A673 (cell line): ENCODE results near the gene CDH1. TPM values are rescaled to one million over a fixed set of nuclear protein-coding genes. Genes with fewer than 3 reads are reported as not detected.

Experiments used
- BruUV-seq: library from RNA; stranded (reverse); fragments of 400-500 nt; replicated peaks from 2 replicates; lab custom pipeline; 2021; lab: Mats Ljungman, UMichigan
- CTCF ChIA-PET: fragments of 300-600 bp; sonication (Branson Sonifier 250); formaldehyde crosslinking; loops from one replicate; lab custom pipeline; 2022; ENCODE audit warnings: antibody characterized with exemption; lab: Charles Lee
- POLR2A ChIA-PET: fragments of 300-600 bp; sonication (Branson Sonifier 250); formaldehyde crosslinking; loops from one replicate; lab custom pipeline; 2022; ENCODE audit warnings: antibody characterized with exemption; ENCODE audit not compliant: low non-redundant PET; lab: Charles Lee
- DNase-seq: peaks from one replicate; pipeline ENCODE4 v3.0.0-alpha.2; 2015; ENCODE audit warnings: low spot score
- H3K27ac ChIP-seq: fragments of 200-600 bp; sonication (generic); 2 replicates; pipeline ENCODE4 v1.5.1; 2016; ENCODE audit warnings: mixed run types, low read depth, mild to moderate bottlenecking, mixed read lengths, antibody characterized with exemption, low read length; ENCODE audit not compliant: poor library complexity, severe bottlenecking
- H3K27me3 ChIP-seq: fragments of 200-600 bp; sonication (generic); replicated peaks from 2 replicates; pipeline ENCODE4 v1.6.1; 2017; ENCODE audit warnings: mixed run types, low read depth, mild to moderate bottlenecking, mixed read lengths, antibody characterized with exemption, low read length; ENCODE audit not compliant: insufficient read depth, poor library complexity
- H3K36me3 ChIP-seq: fragments of 200-600 bp; sonication (generic); 2 replicates; pipeline ENCODE4 v1.6.1; 2016; ENCODE audit warnings: mixed run types, mild to moderate bottlenecking, mixed read lengths, antibody characterized with exemption, low read length; ENCODE audit not compliant: insufficient read depth, poor library complexity, severe bottlenecking
- H3K4me1 ChIP-seq: fragments of 200-600 bp; sonication (generic); 2 replicates; pipeline ENCODE4 v1.6.1; 2017; ENCODE audit warnings: mixed run types, mild to moderate bottlenecking, mixed read lengths, antibody characterized with exemption, low read length; ENCODE audit not compliant: insufficient read depth, poor library complexity, severe bottlenecking
- H3K4me3 ChIP-seq: fragments of 200-600 bp; sonication (generic); 2 replicates; pipeline ENCODE4 v1.5.1; 2016; ENCODE audit warnings: low read depth, mixed run types, mild to moderate bottlenecking, mixed read lengths, low read length; ENCODE audit not compliant: poor library complexity, severe bottlenecking
- H3K9me3 ChIP-seq: fragments of 200-600 bp; sonication (generic); 2 replicates; pipeline ENCODE4 v1.6.1; 2016; ENCODE audit warnings: mixed run types, low read depth, mild to moderate bottlenecking, mixed read lengths, antibody characterized with exemption, low read length; ENCODE audit not compliant: poor library complexity, severe bottlenecking
- CTCF ChIP-seq: fragments of 300-800, 200-600 bp; sonication (generic); conservative IDR thresholded peaks from 2 replicates; pipeline ENCODE4 v1.5.1; 2017; ENCODE audit warnings: low read depth, mild to moderate bottlenecking, antibody characterized with exemption, low read length, moderate library complexity, mixed read lengths
- EZH2 ChIP-seq: fragments of 200-600 bp; sonication (generic); IDR thresholded peaks from 2 replicates; pipeline ENCODE4 v1.6.1; 2017; ENCODE audit warnings: borderline replicate concordance, low read depth, mild to moderate bottlenecking, mixed read lengths, antibody characterized with exemption, low read length; ENCODE audit not compliant: poor library complexity, severe bottlenecking
- intact Hi-C: fragments of 100-400 bp; cut with micrococcal nuclease; formaldehyde crosslinking; loops from one replicate; pipeline ENCODE4 v1.10.0; 2022; ENCODE audit not compliant: unreplicated experiment
- total RNA-seq: library from RNA; stranded (reverse); gene quantifications from 2 replicates; pipeline ENCODE4 v1.2.3, GENCODE V29; 2021

The CDH1 gene
- total RNA-seq, 1 experiment from 2014 or later, result 0.06 TPM

GRCh38 chr16:68704232-68704867 lies 32.7 kb upstream of the CDH1 start:
- Histone ChIP-seq H3K4me1 (no peaks in the 10 kb centered on the region), H3K27me3 (no peaks in the 10 kb centered on the region), H3K4me3 (no peak overlapping the region), H3K27ac (no peak overlapping the region), H3K9me3 (no peaks in the 10 kb centered on the region), H3K36me3 (no peaks in the 10 kb centered on the region)
- DNase-seq, result peak; percentile 79
- ChIA-PET POLR2A (no interaction called here), CTCF (interaction anchor here (0.5 to 0.6 kb wide), 3 partner anchors 27 to 492 kb away, joined by 4 to 8 read pairs (median 4); no protein-coding TSS in a partner anchor)
- intact Hi-C loops, result loop anchor here (1.0 to 5.0 kb wide), 3 partner anchors 96 to 420 kb away; no protein-coding TSS in a partner anchor
- TF ChIP-seq CTCF, result peak; percentile 82
- no peak for TF ChIP-seq EZH2
- BruUV-seq, result no TSS peak

- Histone ChIP-seq H3K27ac (no peak overlapping the region), H3K36me3 (no peaks in the 10 kb centered on the region), H3K27me3 (no peaks in the 10 kb centered on the region), H3K4me1 (no peaks in the 10 kb centered on the region), H3K9me3 (no peaks in the 10 kb centered on the region), H3K4me3 (no peak overlapping the region)
- DNase-seq, result no peak
- POLR2A ChIA-PET, result no interaction called here
- CTCF ChIA-PET, result no interaction called here
- intact Hi-C loops, result no loop called here
- BruUV-seq, result no TSS peak
- TF ChIP-seq CTCF (no peak), EZH2 (no peak)
Observed at GRCh38 chr16:68707340-68708152, 29.5 kb upstream of the CDH1 start.

- Histone ChIP-seq H3K36me3 (no peaks in the 10 kb centered on the region), H3K27ac (no peak overlapping the region), H3K9me3 (no peaks in the 10 kb centered on the region), H3K4me3 (no peak overlapping the region), H3K4me1 (no peaks in the 10 kb centered on the region), H3K27me3 (no peaks in the 10 kb centered on the region)
- POLR2A ChIA-PET, result no interaction called here
- BruUV-seq, result no TSS peak
- DNase-seq, result no peak
- TF ChIP-seq CTCF (no peak), EZH2 (no peak)
- intact Hi-C loops, result no loop called here
- CTCF ChIA-PET, result interaction anchor here (0.6 kb wide), 1 partner anchor 9 kb away, joined by 3 read pairs; no protein-coding TSS in a partner anchor
Observed at GRCh38 chr16:68710211-68710610, 26.9 kb upstream of the CDH1 start.
